HG03095 (cell line): ENCODE data around the gene DRC7.

Source experiments
- ATAC-seq: cut with Tn5 transposase; IDR thresholded peaks from one replicate; pipeline ENCODE4 v1.9.1; 2021; ENCODE audit warnings: moderate library complexity; ENCODE audit not compliant: unreplicated experiment

The DRC7 gene

GRCh38 chr16:57781349-57781740 lies 86.7 kb downstream of the DRC7 start:
- ATAC-seq, result no peak
